ENCODE results near the gene KCTD13. TPM values are rescaled to one million over a fixed set of nuclear protein-coding genes. Genes with fewer than 3 reads are reported as not detected.

Gene KCTD13
- total and polyA plus RNA-seq, 10 of the 15 experiments (the other 5 are each of a cell fraction or from before 2014, with no cell fraction given) = 3.3 to 29.2 (median 12.5) TPM

GRCh38 chr16:29878172-29878571, 47.9 kb downstream of the KCTD13 start:
- no TSS peak for BruUV-seq (replicated peaks)
- intact Hi-C loops (cut with micrococcal nuclease; ENCODE audit: unreplicated experiment) (no loop called here), in situ Hi-C loops (cut with MboI) (no loop called here)
- no peak for DNase-seq (ENCODE audit: low read depth, low spot score)
- ATAC-seq = no peak
- TF ChIP-seq KLF5 (IDR thresholded peaks at IDR 0.05; ENCODE audit: partially characterized antibody) (no peak), YY1 (IDR thresholded peaks at IDR 0.05; ENCODE audit: low read depth, low read length) (no peak), HDAC6 (IDR thresholded peaks at IDR 0.05; ENCODE audit: unreplicated experiment) (no peak), MEF2B (IDR thresholded peaks at IDR 0.05; ENCODE audit: partially characterized antibody, poor library complexity, severe bottlenecking) (no peak), ETV6 (conservative IDR thresholded peaks at IDR 0.05 in 1 of 2, IDR thresholded peaks at IDR 0.05 in 1 of 2; ENCODE audit: borderline replicate concordance in 1 of 2, low read depth in 1 of 2) (no peak), ZSCAN29 (IDR thresholded peaks at IDR 0.05) (no peak), TCF12 (IDR thresholded peaks at IDR 0.05; ENCODE audit: low read depth, low read length) (no peak), FOXK2 (IDR thresholded peaks at IDR 0.05) (no peak), NR2C2 (IDR thresholded peaks at IDR 0.05; ENCODE audit: borderline replicate concordance, control insufficient read depth, insufficient read length, low read depth) (no peak), BCL11A (IDR thresholded peaks at IDR 0.05; ENCODE audit: low read depth, low read length) (no peak), SKIL (IDR thresholded peaks at IDR 0.05; ENCODE audit: low read depth, poor library complexity, severe bottlenecking) (no peak)
- Histone ChIP-seq H3K27ac (ENCODE audit: control insufficient read depth, insufficient read depth) (no peak overlapping the region), H3K79me2 (ENCODE audit: control insufficient read depth, insufficient read depth, low read length) (no peaks in the 10 kb centered on the region), H3K36me3 (ENCODE audit: control insufficient read depth in 2 of 2, insufficient read depth in 2 of 2, low read length in 1 of 2) (no peaks in the 10 kb centered on the region), H3K4me2 (ENCODE audit: control insufficient read depth, insufficient read depth) (no peak overlapping the region), H2AFZ (ENCODE audit: control insufficient read depth, low read depth, low read length) (no peak overlapping the region), H3K4me3 (no peak overlapping the region), H3K4me1 (ENCODE audit: control insufficient read depth, insufficient read depth, low read length) (no peaks in the 10 kb centered on the region), H3K27me3 (replicated peaks in 1 of 2; ENCODE audit: control insufficient read depth in 2 of 2, insufficient read depth in 2 of 2, low read length in 1 of 2) (peaks cover 4 to 5% of the 10 kb centered on the region in 2 experiments; a peak in 3 of 4 replicates), H3K9me3 (replicated peaks; ENCODE audit: control insufficient read depth, insufficient read depth, low read length) (no peaks in the 10 kb centered on the region), H3K9ac (ENCODE audit: control insufficient read depth, insufficient read depth, low read length) (no peak overlapping the region), H4K20me1 (ENCODE audit: control insufficient read depth, insufficient read depth) (no peaks in the 10 kb centered on the region)
- WGBS (ENCODE audit: insufficient coverage, insufficient replicate concordance, low lambda C conversion rate, missing lambda C conversion rate) = 89% methylated on average over 14 of the region's 14 CpGs
- CTCF ChIA-PET = no interaction called here
- SMC1A ChIA-PET (ENCODE audit: uncharacterized antibody, unreplicated experiment) = interaction anchor here (1.2 kb wide), 1 partner anchor 84 kb away, joined by 3 read pairs; no protein-coding TSS in a partner anchor
- no peak for FAIRE-seq
- RAD21 ChIA-PET (ENCODE audit: unreplicated experiment) = no interaction called here
- POLR2A ChIA-PET = interaction anchor here (0.7 kb wide), 1 partner anchor 13 kb away, joined by 4 read pairs; no protein-coding TSS in a partner anchor

Data from GM12878 (cell line).